Measurements from ENCODE around the gene ARID1B. TPM values are rescaled to one million over a fixed set of nuclear protein-coding genes. Genes with fewer than 3 reads are reported as not detected.

The ARID1B gene
- total and polyA plus RNA-seq, 2 of the 13 experiments (the other 11 are each of a cell fraction or from before 2014, with no cell fraction given), result 20.1 to 32.6 TPM

GRCh38 chr6:157021344-157021992, 244.3 kb downstream of the ARID1B start (continued):
- TF ChIP-seq ARID4A (CRISPR knock-in tag; IDR thresholded peaks at IDR 0.05; ENCODE audit: borderline replicate concordance) (peak; percentile 93; the same call in 1 of the 2 replicates), CBX5 (CRISPR knock-in tag; IDR thresholded peaks at IDR 0.05; ENCODE audit: borderline replicate concordance) (no peak), ATF7 (IDR thresholded peaks at IDR 0.05) (no peak), ATF7 (CRISPR knock-in tag; IDR thresholded peaks at IDR 0.05) (no peak), ZNF761 (CRISPR knock-in tag; conservative IDR thresholded peaks at IDR 0.05) (peak; percentile 79), GPBP1L1 (CRISPR knock-in tag; IDR thresholded peaks at IDR 0.05) (no peak), TCF7 (IDR thresholded peaks at IDR 0.05; ENCODE audit: low read depth) (no peak; the same call in 1 of the 2 replicates), ZNF687 (CRISPR knock-in tag; IDR thresholded peaks at IDR 0.05) (peak; percentile 95), ZBED4 (CRISPR knock-in tag; IDR thresholded peaks at IDR 0.05; ENCODE audit: borderline replicate concordance) (peak; percentile 100), ZNF7 (CRISPR knock-in tag; IDR thresholded peaks at IDR 0.05) (no peak), KDM5A (IDR thresholded peaks at IDR 0.05; ENCODE audit: borderline replicate concordance, low read length) (peak; percentile 56; the same call in 1 of the 2 replicates)
- TF ChIP-seq, protein P1, sequence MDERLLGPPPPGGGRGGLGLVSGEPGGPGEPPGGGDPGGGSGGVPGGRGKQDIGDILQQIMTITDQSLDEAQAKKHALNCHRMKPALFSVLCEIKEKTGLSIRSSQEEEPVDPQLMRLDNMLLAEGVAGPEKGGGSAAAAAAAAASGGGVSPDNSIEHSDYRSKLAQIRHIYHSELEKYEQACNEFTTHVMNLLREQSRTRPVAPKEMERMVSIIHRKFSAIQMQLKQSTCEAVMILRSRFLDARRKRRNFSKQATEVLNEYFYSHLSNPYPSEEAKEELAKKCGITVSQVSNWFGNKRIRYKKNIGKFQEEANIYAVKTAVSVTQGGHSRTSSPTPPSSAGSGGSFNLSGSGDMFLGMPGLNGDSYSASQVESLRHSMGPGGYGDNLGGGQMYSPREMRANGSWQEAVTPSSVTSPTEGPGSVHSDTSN (CRISPR knock-in tag; IDR thresholded peaks at IDR 0.05), result no peak
